Glomerular visceral epithelial cell (primary cell): ENCODE measurements around the gene TNIK.
"Not testable (repeated sequence)": the region's sequence is repeated elsewhere in the genome, so short reads cannot be mapped to it uniquely, and the experiment has no call there.

Experiments used
- DNase-seq: peaks from one replicate; pipeline ENCODE4 v3.0.0-alpha.2; 2016; ENCODE audit errors: extremely low spot score

Gene TNIK

GRCh38 chr3:171311784-171312183, 148.4 kb downstream of the TNIK start:
- DNase-seq: no peak

GRCh38 chr3:171309906-171310359, 150.3 kb downstream of the TNIK start:
- peak; percentile 59 for DNase-seq

- DNase-seq: no peak
Observed at GRCh38 chr3:171307988-171308387, 152.2 kb downstream of the TNIK start.

- no peak for DNase-seq
Observed at GRCh38 chr3:171307046-171307585, 153.1 kb downstream of the TNIK start.

GRCh38 chr3:171306631-171307030, 153.6 kb downstream of the TNIK start:
- peak; percentile 94 for DNase-seq

GRCh38 chr3:171305823-171306222, 154.4 kb downstream of the TNIK start:
- not testable (repeated sequence) for DNase-seq

GRCh38 chr3:171304498-171304897, 155.7 kb downstream of the TNIK start:
- DNase-seq: not testable (repeated sequence)

- DNase-seq: not testable (repeated sequence)
Observed at GRCh38 chr3:171304017-171304416, 156.2 kb downstream of the TNIK start.

- no peak for DNase-seq
Observed at GRCh38 chr3:171301998-171302397, 158.2 kb downstream of the TNIK start.

GRCh38 chr3:171301002-171301401, 159.2 kb downstream of the TNIK start:
- no peak for DNase-seq

GRCh38 chr3:171297951-171298350, 162.3 kb downstream of the TNIK start:
- no peak for DNase-seq

- no peak for DNase-seq
Observed at GRCh38 chr3:171297207-171297606, 163.0 kb downstream of the TNIK start.

GRCh38 chr3:171295484-171296373, 164.5 kb downstream of the TNIK start:
- DNase-seq: no peak

- DNase-seq: no peak
Observed at GRCh38 chr3:171293142-171293782, 166.9 kb downstream of the TNIK start.

GRCh38 chr3:171290680-171291079, 169.5 kb downstream of the TNIK start:
- no peak for DNase-seq

- DNase-seq: no peak
Observed at GRCh38 chr3:171289291-171289690, 170.9 kb downstream of the TNIK start.

GRCh38 chr3:171287761-171288160, 172.4 kb downstream of the TNIK start:
- DNase-seq: not testable (repeated sequence)

GRCh38 chr3:171286580-171287249, 173.5 kb downstream of the TNIK start:
- no peak for DNase-seq

- DNase-seq: peak; percentile 46
Observed at GRCh38 chr3:171285287-171285686, 174.9 kb downstream of the TNIK start.

- peak; percentile 93 for DNase-seq
Observed at GRCh38 chr3:171284308-171285075, 175.7 kb downstream of the TNIK start.

- DNase-seq: no peak
Observed at GRCh38 chr3:171283848-171284222, 176.4 kb downstream of the TNIK start.
